ENCODE measurements around the gene FARS2.

The FARS2 gene

DNA sequence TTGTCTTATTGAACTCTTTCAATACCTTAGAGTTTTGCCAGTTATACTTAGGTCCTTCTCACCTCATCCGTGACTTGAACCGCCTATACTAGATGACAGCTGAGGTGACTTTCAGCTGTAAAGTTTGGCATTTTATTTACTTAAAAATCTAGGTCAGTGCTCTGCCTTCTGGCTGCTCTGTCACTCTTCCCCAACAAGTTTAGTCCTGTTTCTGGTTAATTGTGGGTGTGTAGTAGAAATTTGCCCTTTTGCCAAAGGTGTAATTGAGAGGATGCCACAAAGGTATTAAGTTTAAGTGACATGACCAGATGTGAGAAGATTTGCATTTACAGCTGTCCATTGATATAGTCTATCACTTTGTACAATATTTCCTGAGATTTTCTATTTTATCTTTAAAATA, 106.2 kb downstream of the FARS2 start:
- no peak for FAIRE-seq
- DNase-seq (ENCODE audit: low spot score) = no peak

- DNase-seq (ENCODE audit: low spot score) = no peak
- no peak for FAIRE-seq
Observed at GRCh38 chr6:5373430-5373829, 112.1 kb downstream of the FARS2 start.

GRCh38 chr6:5378331-5378730, 117.0 kb downstream of the FARS2 start:
- no peak for DNase-seq (ENCODE audit: low spot score)
- no peak for FAIRE-seq

DNA sequence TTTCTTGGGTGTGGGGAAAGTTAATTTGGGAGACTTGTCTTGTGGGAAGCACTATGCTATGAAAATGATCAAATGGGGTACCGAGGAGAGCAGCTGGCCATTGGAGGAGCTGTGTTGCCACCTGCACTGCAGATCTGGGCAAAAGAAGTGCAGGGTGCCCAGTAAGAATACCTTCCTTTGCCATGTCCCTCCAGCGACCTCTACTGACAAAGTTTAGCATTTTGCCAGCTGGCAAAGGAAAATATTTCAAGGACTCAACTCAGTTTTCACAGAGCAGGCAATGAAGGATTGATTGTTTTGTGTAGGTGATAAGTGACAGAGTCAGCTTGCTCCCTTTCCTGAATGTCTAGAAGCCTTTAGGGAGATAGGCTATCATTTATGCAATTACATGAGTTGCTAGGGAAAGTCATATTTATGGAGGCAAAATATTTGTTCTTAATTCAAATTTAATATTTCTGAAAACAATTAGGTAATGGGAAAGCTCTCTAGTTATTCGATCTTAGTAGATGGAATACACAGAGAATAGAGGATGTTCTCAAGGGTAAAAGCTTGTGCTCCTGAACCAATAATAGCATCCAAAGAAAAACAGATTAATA, 118.4 kb downstream of the FARS2 start:
- FAIRE-seq = no peak
- peak; percentile 7 for DNase-seq (ENCODE audit: low spot score)

DNA sequence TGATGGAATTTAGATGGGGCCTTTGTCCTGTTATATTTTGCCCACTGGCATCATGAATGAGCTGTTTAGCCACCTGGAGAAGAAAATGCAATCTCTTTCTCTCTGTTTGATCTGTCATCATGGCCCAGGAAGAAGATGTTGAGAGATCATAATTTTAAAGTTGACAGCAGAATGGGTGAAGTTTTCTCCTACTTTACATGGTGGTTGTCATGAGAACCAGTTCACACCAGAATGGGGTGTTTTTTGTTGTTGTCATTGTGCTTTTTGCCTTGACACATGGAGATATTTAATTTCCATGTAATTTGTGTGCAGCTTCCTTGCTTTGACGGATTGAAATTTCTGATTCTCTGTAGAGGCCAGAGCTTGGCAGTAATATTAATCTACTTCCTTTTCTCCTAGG, 122.5 kb downstream of the FARS2 start:
- no peak for FAIRE-seq

DNA sequence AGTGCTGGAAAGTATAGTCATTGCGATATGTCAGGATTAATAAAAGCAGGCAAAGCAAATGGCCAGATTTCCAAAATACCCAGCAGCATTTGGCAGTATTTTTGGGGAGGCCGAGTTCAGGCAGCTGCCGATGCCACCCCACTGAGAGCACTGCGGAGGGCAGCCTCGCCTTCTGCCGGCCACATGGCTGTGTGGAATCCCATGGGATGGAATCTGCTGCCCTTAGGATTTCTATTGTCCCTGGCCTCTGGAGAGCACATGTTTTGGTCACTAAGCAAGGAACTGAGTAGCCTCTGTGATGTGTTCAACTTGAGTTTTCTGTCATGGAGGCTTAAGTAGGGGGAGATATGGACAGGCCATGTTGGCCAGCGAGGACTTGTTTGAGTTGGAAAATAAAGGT, 123.0 kb downstream of the FARS2 start:
- FAIRE-seq (no peak), DNase-seq (ENCODE audit: low spot score) (no peak)

More for the DNA sequence above, 122.5 kb downstream of the FARS2 start:
- no peak for DNase-seq (ENCODE audit: low spot score)

GRCh38 chr6:5388326-5388725, 127.0 kb downstream of the FARS2 start:
- FAIRE-seq = no peak

DNA sequence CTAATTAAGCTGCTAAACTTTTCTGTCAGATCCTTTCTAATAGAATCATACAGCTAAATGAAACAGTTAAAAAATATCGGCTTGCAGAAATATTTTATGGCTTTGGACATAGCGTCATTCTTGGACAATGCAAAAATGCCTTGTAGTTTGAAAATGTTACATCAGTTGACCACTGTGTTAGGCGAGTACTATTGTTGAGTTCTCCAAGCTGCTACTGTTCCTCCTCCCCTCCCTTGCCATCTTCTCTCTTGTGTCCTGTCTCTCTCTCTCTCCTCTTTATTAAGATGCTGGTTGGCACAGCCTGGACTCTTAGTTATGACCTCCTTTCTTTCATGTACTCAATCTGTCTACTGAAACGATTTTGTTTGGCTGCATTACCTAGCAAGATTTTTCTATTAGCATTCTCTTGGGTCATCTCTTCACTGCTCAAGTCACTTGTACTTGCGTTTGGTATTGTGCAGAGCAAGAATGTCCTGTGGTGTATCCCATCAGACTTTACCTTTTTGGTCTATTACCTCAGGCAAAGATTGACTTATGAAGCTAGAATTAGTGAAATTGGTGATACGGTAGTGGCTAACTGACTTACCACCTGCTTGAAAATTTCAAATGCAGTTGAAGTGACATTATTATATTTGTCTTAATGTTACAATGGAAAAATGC, 127.9 kb downstream of the FARS2 start:
- FAIRE-seq = no peak
- no peak for DNase-seq (ENCODE audit: low spot score)

More at GRCh38 chr6:5388326-5388725, 127.0 kb downstream of the FARS2 start:
- no peak for DNase-seq (ENCODE audit: low spot score)

GRCh38 chr6:5390177-5390576, 128.9 kb downstream of the FARS2 start:
- DNase-seq (ENCODE audit: low spot score) = no peak

GRCh38 chr6:5394280-5394679, 133.0 kb downstream of the FARS2 start:
- FAIRE-seq (no peak), DNase-seq (ENCODE audit: low spot score) (no peak)

More at GRCh38 chr6:5390177-5390576, 128.9 kb downstream of the FARS2 start:
- no peak for FAIRE-seq

GRCh38 chr6:5395719-5396118, 134.4 kb downstream of the FARS2 start:
- FAIRE-seq (no peak), DNase-seq (ENCODE audit: low spot score) (no peak)

- FAIRE-seq = no peak
Observed at GRCh38 chr6:5398530-5398929, 137.2 kb downstream of the FARS2 start.

GRCh38 chr6:5399391-5399790, 138.1 kb downstream of the FARS2 start:
- DNase-seq (ENCODE audit: low spot score) = no peak
- no peak for FAIRE-seq

More at GRCh38 chr6:5398530-5398929, 137.2 kb downstream of the FARS2 start:
- peak; percentile 12 for DNase-seq (ENCODE audit: low spot score)

GRCh38 chr6:5401845-5402738, 140.8 kb downstream of the FARS2 start:
- DNase-seq (ENCODE audit: low spot score) = no peak
- FAIRE-seq = no peak

DNA sequence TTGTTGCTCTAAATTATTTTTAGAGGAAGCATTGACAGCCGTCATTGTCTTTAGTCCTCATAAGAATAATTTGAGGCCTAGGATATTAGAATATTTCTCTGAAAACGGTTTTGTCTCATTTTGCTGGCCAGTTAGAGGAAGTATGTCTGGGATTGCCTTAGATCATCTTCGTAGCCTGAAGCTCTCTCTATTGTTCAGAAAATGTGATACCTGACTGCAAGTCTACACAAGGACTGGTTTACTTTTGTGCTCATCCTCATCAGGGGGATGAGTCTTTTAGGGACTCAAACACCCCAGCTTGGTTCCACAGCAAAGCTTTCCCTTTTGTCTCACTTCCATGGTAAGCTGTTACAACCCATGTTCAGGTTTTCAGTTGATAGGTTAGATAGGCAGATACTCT, 141.8 kb downstream of the FARS2 start:
- no peak for FAIRE-seq

GRCh38 chr6:5403609-5404008, 142.3 kb downstream of the FARS2 start:
- DNase-seq (ENCODE audit: low spot score) = no peak
- no peak for FAIRE-seq

More for the DNA sequence above, 141.8 kb downstream of the FARS2 start:
- DNase-seq (ENCODE audit: low spot score) = no peak

GRCh38 chr6:5405976-5406375, 144.7 kb downstream of the FARS2 start:
- no peak for DNase-seq (ENCODE audit: low spot score)
- FAIRE-seq = no peak

DNA sequence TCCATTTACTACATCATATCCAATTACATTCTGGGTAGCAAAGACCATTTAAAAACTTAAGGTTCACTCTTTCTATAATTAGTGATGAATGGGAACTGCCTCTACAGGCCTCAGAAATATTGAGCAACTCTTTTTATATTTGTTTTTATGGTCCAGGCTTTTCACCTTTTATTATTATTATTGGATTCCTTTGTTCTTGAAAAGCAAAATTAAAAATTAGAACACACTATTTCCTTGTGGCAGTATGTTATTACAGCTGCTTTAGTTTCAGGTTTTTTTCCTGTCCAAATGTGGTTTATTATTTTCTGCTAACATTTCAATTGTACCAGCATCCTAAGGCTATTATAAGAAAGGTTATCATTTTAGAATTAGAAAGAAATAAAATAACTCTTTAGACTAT, 150.1 kb downstream of the FARS2 start:
- FAIRE-seq (no peak), DNase-seq (ENCODE audit: low spot score) (no peak)

DNA sequence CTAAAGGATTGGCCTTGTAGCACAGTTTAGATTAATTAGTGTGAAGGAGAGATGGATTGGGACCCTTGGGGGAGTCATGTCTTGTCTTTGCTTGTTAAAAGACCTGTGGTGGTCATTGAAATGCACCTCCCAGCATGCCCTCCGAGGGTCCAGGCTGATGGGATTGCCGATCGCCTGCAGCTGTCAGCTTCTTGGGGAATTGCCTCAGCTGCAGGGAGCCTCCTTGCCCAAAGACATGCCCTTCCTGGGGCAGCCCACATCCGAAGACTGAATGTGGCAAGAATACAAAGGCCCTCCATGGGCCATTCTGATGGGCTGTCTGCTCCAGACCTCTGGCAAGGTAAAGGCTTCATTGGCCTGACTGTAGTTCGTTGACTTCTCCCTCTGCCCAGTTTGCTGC, 150.7 kb downstream of the FARS2 start:
- DNase-seq (ENCODE audit: low spot score) = no peak
- FAIRE-seq = no peak

DNA sequence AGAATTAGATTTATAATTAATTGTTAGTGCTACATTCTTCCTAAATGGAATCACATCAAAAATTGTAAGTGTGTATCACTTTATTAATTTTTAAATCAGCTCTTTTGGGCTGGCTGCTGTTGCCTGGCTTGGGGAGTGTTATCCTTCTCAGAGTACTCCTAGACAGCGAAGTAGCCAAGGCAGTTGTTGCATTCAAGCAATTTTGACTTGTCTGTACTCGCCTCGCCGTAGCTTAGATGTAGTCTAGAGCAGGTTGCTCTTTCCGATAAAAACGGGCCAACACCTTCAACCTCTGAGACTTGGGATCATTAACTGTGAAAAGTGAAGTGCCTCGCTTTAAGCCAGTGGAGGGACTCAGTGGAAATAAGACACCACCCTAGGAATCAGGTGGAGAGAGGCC, 151.3 kb downstream of the FARS2 start:
- DNase-seq (ENCODE audit: low spot score) (no peak), FAIRE-seq (no peak)

- FAIRE-seq = no peak
- no peak for DNase-seq (ENCODE audit: low spot score)
Observed at GRCh38 chr6:5416250-5416649, 154.9 kb downstream of the FARS2 start.

DNA sequence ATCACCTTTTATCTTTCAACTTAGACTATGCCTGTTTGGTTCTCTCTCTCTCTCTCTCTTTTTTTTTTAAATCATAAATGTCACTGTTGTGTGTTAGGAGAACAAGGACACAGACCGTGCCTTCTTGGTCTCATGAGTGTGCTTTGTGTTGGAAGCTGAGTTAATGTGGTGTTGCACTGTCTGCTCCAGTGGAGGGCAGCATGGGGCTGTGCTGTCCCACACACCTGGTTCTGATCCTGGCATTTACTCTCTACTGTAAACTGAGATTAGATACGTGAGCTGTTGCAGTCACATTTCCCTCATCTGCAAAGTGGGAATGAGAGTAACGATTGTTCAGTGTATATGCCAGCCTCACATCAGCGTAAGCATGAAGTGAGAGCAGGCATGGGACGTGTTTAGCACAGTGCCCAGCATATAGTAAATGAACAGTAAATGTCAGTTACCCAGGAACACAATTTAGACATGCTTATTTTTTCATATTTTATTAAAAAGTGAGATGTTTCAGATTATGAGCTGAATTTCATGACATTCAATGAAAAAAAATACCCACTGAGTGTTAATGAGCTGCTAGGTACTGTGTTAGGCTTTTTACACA, 161.1 kb downstream of the FARS2 start:
- no peak for FAIRE-seq

More for the DNA sequence above, 161.1 kb downstream of the FARS2 start:
- peak; percentile 19 for DNase-seq (ENCODE audit: low spot score)
